ENCODE measurements around the gene IL20.

Gene IL20

DNA sequence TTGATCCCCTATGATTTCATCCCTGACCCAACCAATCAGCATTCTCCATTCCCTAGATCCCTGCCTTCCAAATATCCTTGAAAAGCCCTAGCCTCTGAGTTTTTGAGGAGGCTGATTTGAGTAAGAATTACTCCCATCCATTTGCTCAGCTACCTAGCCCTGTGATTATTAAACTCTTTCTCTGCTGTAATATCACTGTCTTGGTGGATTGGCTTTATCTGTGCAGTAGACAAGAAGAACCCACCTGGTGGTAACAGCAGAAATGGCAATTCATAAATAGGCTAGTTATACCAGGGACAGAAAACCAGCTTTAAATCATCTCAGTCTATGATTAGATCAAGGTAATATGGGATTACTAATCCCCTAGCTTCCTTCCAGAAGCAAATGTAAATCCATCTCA lies 13.0 kb downstream of the IL20 start:
- no peak for DNase-seq (ENCODE audit: low read depth in 2 of 2)

DNA sequence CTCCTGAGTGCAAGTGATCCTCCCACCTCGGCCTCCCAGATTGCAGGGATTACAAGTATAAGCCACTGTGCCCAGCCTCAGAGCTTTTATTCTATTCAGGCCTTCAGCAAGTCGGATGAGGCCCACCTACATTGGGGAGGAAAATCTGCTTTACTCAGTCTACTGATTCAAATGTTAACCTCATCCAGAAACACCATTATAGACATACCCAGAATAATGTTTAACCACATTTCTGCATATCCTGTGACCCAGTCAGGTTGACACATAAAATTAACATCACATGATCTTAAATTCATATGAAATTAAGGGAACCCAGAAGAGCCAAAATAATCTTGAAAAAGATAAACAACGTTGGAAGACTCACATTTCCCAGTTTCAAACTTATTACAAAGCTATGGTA lies 14.9 kb downstream of the IL20 start:
- DNase-seq (ENCODE audit: low read depth in 2 of 2) = no peak

DNA sequence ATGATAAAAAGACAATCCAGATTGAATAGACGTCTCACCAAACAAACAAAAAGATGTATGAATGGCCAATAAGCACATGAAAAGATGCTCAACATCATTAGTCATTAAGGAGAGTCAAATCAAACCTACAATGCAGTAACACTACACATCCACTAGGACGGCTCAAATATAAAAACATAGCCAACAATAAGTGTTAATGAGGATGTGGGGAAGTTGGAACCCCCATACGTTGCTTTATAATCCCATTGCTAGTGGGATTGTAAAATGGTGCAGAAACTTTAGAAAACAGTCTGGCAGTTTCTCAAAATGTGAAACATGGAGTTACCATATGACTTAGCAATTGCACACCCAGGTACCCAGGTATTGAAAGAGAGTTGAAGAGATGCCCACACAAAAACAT lies 17.1 kb downstream of the IL20 start:
- DNase-seq (ENCODE audit: low read depth in 2 of 2) = no peak

GRCh38 chr1:206883160-206883559 lies 17.7 kb downstream of the IL20 start:
- DNase-seq (ENCODE audit: low read depth in 2 of 2) = no peak

- no peak for DNase-seq (ENCODE audit: low read depth in 2 of 2)
These were observed 18.5 kb downstream of the IL20 start for GRCh38 chr1:206883876-206884275.

- DNase-seq (ENCODE audit: low read depth in 2 of 2) = no peak
These were observed 20.1 kb downstream of the IL20 start for GRCh38 chr1:206885341-206886060.

DNA sequence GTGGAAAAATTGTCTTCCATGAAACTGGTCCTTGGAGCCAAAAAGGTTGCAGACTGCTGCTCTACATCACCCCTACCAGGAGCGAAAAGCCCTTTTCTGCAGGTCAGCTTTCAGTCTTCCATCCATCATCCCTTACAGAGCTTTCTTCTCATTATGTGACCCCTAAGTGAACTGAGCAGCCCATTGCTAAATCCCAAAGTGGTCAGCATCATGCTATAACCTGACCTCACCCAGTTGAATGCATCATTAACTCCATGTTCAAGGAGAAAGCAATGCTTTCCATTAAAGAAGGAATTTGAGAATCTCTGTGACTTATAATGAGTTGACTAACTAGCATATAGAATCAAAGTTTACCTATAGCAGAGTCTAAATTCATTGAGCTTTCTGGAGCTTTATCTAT lies 21.4 kb downstream of the IL20 start:
- no peak for DNase-seq (ENCODE audit: low read depth in 2 of 2)

DNA sequence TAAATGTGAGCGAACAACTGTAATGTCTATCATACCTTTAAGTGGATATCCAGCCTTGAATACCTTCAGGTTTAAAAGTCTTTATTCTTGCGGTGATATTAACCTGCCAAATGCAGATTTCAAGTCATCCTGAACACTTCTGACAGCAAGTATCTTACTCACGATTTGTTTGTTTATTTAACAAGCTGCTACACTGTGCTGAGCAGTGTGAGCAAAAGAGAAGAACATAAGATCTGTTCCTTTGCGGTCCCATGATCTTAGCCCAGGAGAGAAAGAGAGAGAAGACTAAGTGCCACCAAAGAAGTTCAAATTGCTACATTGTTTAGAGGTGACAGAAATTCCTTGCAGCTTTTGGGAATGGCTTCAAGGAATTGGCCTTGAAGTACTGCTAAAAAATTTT lies 22.3 kb downstream of the IL20 start:
- DNase-seq (ENCODE audit: low read depth in 2 of 2) = no peak

GRCh38 chr1:206890125-206891060 lies 25.0 kb downstream of the IL20 start:
- DNase-seq (ENCODE audit: low read depth in 2 of 2) = no peak

DNA sequence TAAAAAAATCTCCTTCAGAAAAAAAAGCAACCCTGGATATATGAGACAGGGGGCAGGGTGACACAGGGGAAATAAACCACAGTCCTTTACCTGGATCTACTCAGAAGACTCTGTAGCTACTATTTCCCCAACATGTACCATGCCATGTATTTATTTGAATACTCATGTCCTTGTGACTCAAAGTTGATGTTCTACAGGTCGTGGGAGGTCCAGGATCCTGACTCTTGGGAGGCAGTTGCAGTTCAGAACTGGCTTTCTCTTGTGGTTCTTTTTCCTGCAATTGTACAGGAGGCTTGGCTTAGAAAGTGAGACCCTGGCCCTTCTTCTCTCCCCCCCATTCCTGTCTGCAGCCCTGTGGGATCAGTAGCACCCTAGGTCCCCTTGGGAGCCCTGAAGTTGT lies 26.0 kb downstream of the IL20 start:
- no peak for DNase-seq (ENCODE audit: low read depth in 2 of 2)

DNA sequence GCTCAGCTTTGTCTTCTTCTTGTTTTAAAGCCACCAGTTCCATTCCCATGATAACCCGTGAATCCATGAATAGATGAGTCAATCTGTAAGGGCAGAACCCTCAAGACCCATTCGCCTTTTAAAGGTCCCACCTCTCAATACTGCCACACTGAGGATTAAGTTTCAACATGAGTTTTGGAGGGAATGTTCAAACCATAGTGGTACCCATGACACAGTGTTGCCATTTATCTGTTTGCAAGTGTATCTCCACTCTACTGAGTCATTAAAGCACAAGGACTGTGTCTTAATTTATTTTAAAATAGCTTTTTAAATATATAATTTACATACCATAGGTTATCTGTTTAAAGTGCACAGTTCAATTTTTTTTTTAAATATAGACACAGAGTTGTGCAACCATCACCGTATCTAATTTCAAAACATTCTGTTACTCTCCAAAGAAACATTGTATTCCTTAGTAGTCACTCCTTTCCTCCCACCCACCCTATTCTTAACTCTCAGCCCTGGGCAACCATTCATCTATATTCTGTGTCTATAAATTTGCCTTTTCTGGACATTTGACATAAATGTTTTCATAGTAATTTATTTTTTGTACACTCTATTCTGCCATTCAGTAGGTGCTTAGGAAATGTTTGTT lies 27.0 kb downstream of the IL20 start:
- DNase-seq (ENCODE audit: low read depth in 2 of 2) = no peak

- DNase-seq (ENCODE audit: low read depth in 2 of 2) = no peak
These were observed 28.0 kb downstream of the IL20 start for GRCh38 chr1:206893380-206893779.

DNA sequence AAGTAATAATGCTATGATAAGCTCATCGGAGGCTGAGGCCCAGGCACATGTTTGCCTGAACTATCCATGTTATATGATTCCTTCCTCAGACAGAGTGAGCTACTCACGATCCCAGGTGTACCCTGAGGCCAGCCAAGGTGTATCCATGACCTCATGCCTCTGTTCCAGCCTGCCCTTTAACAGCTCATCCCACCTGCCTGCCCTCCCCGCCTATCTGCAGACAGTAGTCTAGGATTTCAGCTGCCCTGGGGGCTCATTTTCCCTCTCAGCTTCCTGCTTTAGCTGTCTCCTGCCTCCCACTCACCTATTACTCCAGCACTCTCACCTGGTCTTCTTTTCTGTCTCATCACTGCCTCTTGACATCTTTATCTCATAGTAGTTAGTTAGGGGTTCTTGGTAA lies 29.9 kb downstream of the IL20 start:
- DNase-seq (ENCODE audit: low read depth in 2 of 2) = no peak

GRCh38 chr1:206895837-206896242 lies 30.4 kb downstream of the IL20 start:
- no peak for DNase-seq (ENCODE audit: low read depth in 2 of 2)

DNA sequence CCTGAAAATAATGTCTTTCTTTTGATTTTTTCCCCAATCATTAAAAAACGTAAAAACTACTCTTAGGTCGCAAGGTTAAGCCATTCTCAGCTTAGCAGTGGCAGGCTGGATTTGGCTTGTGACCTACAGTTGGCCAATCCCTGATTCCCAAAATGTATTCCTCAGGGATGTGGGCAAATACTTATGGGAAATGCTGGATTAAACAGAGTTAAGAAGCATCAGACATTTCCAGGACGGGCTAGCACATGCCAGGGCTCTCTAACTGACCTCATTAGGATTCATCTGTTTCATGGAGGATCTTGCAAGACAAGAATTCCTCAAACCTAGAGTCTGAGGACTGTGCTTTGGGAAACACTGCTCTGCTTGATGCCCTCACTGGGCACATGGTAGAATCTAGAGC lies 30.8 kb downstream of the IL20 start:
- DNase-seq (ENCODE audit: low read depth in 2 of 2) = no peak

DNA sequence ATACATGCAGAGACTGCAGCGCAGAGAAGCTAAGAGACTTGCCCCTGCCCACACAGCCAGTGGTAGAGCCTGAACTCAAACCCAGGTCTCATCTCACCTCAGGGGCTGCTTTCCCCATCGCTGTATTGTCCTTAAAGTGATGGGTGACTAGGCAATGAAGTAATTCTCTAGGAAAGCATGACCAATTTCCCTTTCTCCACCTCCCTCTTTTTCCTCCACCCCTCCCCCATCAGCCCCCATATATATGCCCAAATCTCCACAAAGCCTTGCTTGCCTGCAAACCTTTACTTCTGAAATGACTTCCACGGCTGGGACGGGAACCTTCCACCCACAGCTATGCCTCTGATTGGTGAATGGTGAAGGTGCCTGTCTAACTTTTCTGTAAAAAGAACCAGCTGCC lies 31.8 kb downstream of the IL20 start, which contains the start of gene IL24:
IL24 (plus strand) TSS at position 269 of the 400 bp plus-strand sequence. CDS start 390 bp downstream, outside the sequence.
- no peak for DNase-seq (ENCODE audit: low read depth in 2 of 2)

DNA sequence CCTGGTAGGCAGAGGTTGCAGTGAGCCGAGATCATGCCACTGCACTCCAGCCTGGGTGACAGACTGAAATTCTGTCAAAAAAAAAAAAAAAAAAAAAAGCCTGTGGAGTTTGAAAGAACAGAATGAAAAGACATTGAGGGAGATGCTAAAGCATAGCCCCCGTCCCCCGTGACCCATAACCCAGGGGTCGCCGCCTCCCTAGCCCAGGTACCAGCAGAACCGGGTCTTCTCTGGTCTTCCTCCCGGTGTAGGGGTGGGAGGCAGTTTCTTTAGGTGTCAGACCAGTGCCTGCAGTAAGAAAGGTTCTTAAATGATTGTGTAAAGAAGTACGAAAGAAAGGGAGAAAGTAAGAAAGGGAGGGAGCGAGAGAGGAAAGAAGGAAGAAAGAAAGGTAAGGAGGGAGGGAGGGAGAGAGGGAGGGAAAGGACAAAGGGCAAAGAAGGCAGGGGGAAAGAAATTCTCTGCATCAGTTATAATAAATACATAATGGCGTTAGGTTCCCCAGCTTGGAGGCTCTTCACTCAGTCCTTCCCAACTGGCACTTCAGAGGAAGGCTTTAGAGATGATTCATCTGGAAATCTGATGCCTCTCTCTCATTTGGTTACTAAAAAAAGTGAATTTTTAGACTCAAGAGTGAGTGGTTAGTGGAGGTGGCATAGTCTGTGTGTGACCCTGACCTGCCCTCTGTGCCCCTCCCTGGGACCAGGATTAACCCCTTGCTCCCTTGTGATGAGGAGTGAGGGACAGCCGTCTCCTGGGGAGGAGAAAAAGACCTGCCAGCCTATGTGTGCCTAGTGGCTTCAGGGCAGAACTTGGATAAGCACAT lies 32.9 kb downstream of the IL20 start:
- no peak for DNase-seq (ENCODE audit: low read depth in 2 of 2)

DNA sequence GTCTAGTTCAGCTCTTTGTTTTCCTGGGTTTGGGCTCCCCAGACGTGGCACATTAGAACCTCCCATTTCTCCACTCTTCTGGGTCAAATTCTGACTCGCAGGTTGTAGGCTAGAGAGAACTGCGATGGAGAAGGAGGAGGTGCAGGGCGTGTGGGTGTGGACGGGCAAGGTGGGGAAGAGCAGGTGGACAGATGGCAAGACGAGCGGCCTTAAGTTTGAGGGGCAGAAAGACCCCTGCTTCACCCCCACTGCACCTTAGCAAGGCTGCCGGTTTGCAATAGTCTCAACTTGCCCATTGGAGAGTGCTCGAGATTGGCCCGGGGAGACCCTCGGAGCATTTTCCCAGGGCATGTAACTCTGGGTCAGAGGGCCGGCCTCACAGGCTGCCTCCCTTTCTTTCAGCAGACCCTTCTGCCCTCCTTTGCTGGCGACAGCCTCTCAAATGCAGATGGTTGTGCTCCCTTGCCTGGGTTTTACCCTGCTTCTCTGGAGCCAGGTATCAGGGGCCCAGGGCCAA lies 33.5 kb downstream of the IL20 start:
- DNase-seq (ENCODE audit: low read depth in 2 of 2) = no peak

DNA sequence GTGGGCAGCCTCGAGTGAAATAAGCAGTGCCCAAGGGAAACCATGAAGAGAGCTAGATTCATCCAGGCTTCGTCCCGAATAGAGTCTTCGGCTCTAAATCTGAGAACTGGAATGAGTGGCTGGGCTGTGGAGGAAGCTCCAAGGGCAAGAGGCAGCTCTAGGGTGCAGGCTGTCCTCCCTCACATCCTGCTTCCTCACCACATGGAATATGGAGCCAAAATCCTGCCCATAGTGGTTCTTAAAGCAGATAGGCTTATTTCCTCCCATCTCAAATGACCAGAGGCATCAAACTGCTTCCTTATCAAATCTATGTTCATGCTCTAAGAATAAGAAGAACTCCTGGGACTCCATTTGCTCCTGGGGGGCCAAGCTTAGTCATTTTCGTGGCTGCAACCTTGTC lies 34.3 kb downstream of the IL20 start:
- DNase-seq (ENCODE audit: low read depth in 2 of 2) = no peak

DNA sequence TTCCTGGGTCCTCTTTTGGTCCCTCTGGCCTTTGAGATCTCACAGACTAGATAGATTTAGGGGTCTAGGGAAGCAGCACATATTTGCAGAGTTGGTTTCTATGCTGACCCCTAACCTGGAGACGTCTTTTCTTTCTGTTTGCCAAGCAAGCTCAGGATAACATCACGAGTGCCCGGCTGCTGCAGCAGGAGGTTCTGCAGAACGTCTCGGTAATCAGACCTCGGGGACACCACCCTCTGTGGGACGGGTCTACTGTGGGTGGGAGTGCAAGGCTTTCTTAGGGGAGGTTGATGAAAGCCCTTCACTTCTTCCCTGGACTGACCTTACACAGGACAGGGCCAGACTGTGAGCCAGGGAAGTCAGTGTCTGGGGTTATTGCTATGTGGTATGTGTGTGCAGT lies 34.7 kb downstream of the IL20 start:
- DNase-seq (ENCODE audit: low read depth in 2 of 2) = no peak

DNA sequence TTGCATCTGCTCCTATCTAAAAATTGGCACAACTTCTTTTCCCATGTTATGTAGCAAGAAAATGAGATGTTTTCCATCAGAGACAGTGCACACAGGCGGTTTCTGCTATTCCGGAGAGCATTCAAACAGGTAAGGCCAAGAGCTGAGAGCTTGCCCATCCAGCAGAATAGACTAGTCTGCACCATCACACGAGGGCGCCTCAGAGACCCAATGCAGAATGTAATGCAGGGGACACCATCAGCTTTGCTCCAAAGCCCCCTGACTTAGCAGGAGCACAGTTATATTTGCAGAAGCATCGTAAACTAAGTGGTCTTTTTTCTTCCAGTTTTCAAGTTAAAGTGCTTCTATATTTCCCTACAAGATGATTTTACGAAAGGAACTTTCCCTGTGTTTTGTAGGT lies 36.5 kb downstream of the IL20 start:
- DNase-seq (ENCODE audit: low read depth in 2 of 2) = no peak

Measured in activated CD8-positive, alpha-beta memory T cell treated with anti-CD3 and anti-CD28 coated beads for 4 hours (primary cell).